Measurements from ENCODE around the gene CERS1.

DNA sequence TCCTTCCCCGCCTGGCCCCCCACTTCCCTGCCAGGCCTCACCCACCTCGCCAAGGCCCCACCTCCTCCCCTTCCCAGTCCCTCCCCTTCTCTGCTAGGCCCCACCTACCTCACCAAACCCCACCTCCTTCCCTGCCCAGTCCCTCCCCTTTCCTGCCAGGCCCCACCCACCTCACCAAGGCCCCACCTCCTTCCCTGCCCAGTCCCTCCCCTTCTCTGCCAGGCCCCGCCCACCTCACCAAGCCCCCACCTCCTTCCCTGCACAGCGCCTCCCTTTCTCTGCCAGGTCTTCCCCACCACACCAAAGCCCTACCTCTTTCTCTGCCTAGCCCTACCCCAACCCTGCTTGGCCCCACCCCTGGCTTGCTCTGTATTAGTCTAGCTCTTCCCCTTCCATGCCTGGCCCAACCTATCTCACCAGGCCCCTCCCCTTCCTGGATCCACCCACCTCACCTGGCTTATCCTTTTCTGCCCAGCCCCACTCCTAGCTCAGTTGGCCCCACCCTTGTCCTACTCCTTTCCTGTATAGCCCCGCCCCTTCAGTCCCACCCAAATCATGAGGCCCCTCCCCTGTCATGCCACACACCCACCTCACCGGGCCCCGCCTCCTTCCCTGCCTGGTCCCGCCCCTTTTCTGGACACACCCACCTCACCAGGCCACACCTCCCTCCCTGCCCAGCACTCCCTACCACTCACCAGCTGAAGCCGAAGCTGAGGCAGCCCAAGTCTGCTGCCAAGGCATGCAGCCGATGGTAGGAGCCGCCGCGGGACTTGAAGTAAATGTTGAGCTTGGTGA lies 16.2 kb downstream of the CERS1 start:
- no peak for TF ChIP-seq EZH2 (IDR thresholded peaks at IDR 0.05; ENCODE audit: borderline replicate concordance, low read depth, low read length, poor library complexity, severe bottlenecking)
- TF ChIP-seq, protein P1, sequence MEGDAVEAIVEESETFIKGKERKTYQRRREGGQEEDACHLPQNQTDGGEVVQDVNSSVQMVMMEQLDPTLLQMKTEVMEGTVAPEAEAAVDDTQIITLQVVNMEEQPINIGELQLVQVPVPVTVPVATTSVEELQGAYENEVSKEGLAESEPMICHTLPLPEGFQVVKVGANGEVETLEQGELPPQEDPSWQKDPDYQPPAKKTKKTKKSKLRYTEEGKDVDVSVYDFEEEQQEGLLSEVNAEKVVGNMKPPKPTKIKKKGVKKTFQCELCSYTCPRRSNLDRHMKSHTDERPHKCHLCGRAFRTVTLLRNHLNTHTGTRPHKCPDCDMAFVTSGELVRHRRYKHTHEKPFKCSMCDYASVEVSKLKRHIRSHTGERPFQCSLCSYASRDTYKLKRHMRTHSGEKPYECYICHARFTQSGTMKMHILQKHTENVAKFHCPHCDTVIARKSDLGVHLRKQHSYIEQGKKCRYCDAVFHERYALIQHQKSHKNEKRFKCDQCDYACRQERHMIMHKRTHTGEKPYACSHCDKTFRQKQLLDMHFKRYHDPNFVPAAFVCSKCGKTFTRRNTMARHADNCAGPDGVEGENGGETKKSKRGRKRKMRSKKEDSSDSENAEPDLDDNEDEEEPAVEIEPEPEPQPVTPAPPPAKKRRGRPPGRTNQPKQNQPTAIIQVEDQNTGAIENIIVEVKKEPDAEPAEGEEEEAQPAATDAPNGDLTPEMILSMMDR (conservative IDR thresholded peaks at IDR 0.05; ENCODE audit: low read depth, low read length), result no peak
